GM12892 (cell line): ENCODE data around the gene CREB3L1.

Source experiments
- DNase-seq: peaks from one replicate; pipeline ENCODE4 v3.0.0; 2011; ENCODE audit not compliant: insufficient read length
- FAIRE-seq: peaks from 2 replicates; lab custom pipeline; 2011; peaks lifted over from hg19 to GRCh38; lab: Jason Lieb, UNC
- POLR2A ChIP-seq: IDR thresholded peaks from 2 replicates; pipeline ENCODE4 v1.6.1; 2011; ENCODE audit warnings: low read depth, low read length, control low read depth
- POLR2AphosphoS5 ChIP-seq: IDR thresholded peaks from 2 replicates; pipeline ENCODE4 v1.6.1; 2011; ENCODE audit warnings: low read depth, low read length, control low read depth
- TAF1 ChIP-seq: IDR thresholded peaks from 2 replicates; pipeline ENCODE4 v1.6.1; 2011; ENCODE audit warnings: low read depth, mild to moderate bottlenecking, control low read depth, low read length, borderline replicate concordance

Gene CREB3L1

DNA sequence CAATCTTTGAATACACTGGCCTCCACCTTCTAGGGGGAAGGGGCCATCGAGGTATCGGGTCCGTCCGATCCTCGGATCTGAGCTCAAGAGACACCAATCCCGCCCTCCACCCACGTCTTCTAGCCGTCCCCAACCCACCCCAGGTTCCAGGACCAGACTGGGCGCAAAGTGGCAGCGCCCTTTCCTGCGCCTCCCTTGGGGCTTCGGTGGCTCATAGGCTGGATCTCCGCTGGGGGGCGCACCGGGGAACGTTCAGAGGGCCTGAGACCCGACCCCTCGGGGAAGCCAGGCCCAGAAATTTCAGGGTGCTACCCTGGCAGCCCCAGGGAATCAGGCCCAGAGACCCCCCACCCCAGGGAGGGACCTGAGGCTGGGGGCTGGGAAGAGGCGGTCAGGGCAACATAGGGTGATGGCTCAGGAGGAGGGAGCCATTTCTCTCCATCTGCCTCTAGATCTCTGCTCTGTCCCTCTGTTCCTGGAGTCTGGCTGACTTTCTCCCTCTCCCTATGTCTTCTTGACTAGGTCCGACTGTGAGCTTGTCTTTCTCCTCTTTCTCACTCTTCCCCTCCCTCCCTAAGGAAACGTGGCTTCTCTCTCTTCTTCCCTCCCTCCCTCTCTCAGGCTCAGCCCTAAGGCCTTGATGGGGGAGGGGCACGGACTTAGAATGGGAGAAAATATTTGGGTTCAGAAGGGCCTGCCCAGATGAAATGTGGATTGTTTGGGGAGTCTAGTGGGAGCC is 1.1 kb downstream of the CREB3L1 start:
- TF ChIP-seq TAF1 (no peak), POLR2A (no peak), POLR2AphosphoS5 (no peak)
- FAIRE-seq: no peak
- no peak for DNase-seq

DNA sequence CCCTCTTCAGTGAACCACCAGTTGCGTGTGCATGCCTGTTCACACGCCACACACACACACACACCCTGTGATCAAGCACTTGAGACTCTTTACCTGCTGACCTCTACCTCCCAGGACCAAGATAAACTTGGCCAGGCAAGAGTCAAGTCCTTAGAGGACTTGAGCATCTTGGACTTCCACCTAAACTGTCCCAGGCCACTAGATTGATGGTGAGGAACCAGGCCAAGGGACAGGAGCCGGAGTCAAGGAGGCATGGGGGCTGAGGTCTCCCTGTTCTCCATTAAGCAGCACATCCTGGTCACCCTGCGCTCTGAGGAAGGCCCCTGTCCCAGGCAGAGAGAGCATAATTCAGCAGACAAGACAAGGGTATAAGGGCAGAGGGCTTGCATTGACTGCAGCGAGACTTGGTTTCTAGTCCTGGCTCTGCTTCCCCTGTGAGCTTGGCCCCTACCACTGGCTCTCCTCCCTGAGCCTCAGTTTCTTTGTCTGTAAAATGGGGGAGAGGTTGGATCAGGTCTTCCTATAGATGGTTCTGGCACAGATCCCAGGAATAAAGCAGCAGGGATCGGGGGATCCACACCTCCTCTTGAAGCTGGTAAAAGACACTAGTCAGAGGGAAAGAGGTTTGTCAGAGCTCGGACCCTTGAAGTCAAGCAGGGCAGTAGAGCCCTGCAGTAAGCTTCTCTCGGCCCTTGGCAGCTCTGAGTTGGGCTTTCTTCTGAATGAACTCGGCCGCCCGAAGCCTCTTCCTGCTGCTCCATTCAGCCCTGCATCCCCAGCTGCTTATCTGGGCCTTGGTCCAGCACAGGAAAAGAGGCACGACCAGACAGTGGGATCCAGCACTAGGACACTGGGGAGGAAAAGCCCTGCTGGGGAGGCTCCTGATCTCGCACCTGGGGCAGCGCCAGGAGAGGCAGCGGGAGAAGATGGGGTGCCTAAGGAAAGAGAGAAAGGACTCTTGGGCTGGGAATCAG is 2.0 kb downstream of the CREB3L1 start:
- TF ChIP-seq POLR2A (no peak), TAF1 (no peak), POLR2AphosphoS5 (no peak)
- DNase-seq (no peak), FAIRE-seq (no peak)

DNA sequence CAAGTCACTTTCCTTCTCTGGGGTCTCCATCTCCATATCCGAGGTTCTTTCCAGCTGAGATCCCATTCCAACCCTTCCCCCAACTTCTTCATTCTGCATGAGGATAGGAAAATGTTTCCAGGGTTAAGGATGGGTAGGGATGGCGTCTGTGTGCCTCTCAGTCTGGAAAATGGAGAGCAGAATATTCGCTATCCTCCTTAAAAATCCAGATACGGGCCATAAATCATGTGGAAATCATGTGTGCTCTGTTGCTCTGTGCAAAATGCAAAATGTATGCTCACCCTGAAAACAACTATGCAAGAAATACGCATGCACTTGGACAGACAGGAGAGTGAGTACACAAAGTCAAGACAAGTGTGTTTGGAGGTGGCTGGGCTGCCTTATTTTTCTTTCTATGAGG is 3.2 kb downstream of the CREB3L1 start:
- DNase-seq (no peak), FAIRE-seq (no peak)
- TF ChIP-seq POLR2A (no peak), TAF1 (no peak), POLR2AphosphoS5 (no peak)

DNA sequence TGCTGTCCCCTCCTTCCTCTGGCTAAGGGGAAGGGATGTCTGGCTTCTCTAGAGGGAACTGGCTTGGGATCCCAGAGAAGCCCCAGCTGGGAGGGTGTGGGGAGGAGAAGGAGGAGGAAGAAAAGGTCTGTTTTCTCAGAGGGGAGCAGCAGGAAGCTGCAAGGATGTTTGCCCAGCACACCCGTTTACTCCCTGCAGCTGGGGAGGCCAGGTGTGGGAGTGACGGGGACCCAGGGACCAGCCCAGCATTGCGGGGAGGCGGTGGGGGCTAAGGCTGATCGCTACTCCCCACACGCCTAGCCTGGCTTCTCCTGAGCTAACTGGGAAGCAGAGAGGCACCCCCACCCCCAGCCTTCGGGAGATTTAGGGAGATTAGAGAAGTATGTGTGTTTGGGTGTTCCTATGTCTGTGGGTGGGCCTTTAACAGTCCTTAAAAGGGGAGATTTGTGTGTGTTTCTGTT is 3.9 kb downstream of the CREB3L1 start:
- no peak for DNase-seq
- no peak for FAIRE-seq
- TF ChIP-seq POLR2AphosphoS5 (no peak), TAF1 (no peak), POLR2A (no peak)

DNA sequence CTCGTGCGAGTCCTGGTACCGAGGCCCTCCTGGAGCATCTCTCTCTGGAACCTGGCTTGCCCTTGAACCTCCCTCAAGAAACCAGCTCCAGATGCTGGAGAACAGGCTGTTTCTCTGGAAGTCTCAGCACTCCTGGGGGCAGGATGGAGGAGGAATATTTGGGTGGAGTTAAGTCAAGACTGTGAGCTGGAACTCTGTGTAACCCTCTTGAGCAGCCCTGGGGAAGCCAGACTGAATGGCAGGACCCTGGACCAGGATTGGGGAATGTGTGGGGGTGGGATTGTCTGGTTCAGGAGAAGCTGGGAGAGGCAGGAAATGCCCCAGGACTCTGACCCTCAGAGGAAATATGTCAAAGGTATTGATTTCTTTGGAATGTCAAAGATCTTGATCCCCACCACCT is 7.7 kb downstream of the CREB3L1 start:
- TF ChIP-seq TAF1 (no peak), POLR2A (no peak), POLR2AphosphoS5 (no peak)
- FAIRE-seq: no peak
- DNase-seq: no peak

DNA sequence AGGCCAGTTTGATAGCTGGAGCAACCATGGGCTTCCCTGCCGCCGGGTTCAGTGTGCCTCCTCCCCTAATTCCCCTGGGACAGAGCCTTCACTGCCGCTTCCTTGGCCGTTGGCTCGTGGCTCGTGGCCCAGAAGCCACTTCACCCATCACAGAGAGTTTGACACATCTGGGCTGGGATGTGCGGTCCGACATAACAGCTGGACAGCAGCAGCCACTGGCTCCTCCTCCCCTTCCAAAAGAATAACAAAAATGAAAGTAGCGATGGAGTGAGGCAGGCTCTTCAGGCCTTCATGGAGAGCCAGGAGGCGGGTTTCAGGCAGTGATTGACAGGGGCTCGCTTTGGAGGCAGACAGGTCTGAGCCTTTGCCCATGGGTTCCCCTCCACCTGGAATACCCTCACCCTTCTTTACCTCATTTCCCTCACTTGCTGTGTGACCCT is 8.2 kb downstream of the CREB3L1 start:
- FAIRE-seq (no peak), DNase-seq (no peak)
- no peak for TF ChIP-seq POLR2AphosphoS5
- TF ChIP-seq TAF1: no peak
- TF ChIP-seq POLR2A: no peak

DNA sequence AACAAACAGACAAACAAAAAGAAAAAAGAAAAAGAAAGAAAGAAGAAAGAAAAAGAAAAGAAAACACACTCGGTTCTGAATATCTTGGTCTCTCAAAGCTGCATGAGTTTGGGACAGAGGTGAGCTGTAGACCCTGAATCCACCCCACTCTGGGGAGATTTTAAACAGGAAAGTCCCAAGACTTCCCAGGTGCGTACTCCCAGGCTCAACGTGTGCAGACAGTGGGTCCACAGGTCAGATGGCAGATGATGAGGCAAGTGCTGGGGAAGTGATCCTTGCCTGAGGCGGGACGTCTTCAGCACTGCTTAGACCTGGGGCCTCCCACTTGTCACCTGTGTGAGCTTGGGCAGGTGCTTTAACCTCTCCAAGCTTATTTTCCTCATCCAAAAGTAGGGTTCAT is 9.3 kb downstream of the CREB3L1 start:
- no peak for FAIRE-seq
- no peak for DNase-seq
- TF ChIP-seq POLR2A (no peak), POLR2AphosphoS5 (no peak), TAF1 (no peak)

GRCh38 chr11:46288451-46288850 is 11.0 kb downstream of the CREB3L1 start:
- DNase-seq (no peak), FAIRE-seq (no peak)
- no peak for TF ChIP-seq TAF1
- no peak for TF ChIP-seq POLR2A
- no peak for TF ChIP-seq POLR2AphosphoS5

DNA sequence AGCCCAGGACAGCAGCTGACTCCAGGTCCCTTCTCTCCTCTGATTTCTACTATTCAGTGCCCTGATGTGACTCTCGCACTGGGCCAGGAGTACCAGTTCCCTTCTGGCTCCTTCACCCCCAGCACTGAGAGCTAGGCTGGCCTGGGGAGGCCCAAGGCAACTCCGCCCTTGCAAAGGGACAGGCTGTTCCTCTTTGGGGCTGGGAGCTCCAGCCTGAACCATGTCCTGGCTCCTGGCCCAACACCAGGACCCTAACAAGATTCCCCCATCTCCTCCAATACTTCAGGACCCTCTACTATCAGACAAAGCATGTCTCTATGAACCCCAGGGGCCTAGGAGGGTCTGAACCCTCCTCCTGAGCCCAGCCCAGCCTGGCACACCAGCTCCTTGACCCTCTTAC is 12.5 kb downstream of the CREB3L1 start:
- TF ChIP-seq TAF1 (no peak), POLR2AphosphoS5 (no peak), POLR2A (no peak)
- FAIRE-seq (no peak), DNase-seq (no peak)

DNA sequence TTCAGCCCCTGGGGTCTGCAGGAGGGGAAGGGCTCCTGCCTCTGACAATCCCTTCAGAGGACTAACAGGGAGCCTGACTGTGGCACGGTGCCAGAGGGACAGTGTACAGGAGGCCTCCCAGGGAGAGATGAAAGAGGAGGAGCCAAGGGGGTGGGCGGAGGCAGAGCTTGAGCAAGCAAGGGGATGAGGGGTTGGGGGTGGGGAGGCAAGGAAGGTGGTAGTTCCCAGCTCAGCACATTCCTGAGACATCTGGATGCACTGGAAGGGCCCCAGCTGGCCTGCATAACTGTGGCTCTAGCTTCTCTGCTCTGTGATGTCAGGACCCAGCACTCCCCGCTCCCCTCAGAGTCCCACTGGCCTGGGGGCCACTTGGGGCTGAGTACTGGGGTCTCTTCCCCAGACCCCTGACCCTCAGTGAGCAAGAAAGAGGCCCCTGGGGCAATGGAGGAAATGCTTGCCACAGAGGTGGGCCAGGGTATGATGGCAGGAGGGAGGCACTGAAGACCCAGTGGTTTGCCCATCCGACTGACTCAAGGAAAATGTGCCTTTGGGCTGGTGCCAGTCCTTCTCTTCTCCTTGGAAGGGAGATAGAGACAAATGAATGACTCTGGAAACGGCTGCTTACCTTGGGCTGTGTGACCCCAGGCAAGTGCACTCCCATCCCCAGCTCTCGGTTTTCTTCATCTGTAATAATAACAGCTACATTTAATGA is 13.3 kb downstream of the CREB3L1 start:
- no peak for TF ChIP-seq TAF1
- TF ChIP-seq POLR2A: no peak
- TF ChIP-seq POLR2AphosphoS5: no peak
- DNase-seq (no peak), FAIRE-seq (no peak)

- DNase-seq (no peak), FAIRE-seq (no peak)
- no peak for TF ChIP-seq TAF1
These were observed 14.1 kb downstream of the CREB3L1 start for GRCh38 chr11:46291441-46292150.
